Astrocyte (in vitro differentiated cells and primary cell): ENCODE results near the gene OTX2.

ENCODE experiments used
- CTCF ChIP-seq: IDR thresholded peaks from 2 replicates; pipeline ENCODE4 v1.5.1; 2011; ENCODE audit warnings: low read depth, mild to moderate bottlenecking, inconsistent platforms, low read length, moderate library complexity; ENCODE audit not compliant: insufficient read depth
- EZH2 ChIP-seq: IDR thresholded peaks from 2 replicates; pipeline ENCODE4 v1.6.1; 2012; ENCODE audit warnings: mild to moderate bottlenecking, low read length, inconsistent platforms; ENCODE audit not compliant: insufficient read depth

GRCh38 chr14:56803816-56804535, 6.3 kb downstream of the OTX2 start:
- TF ChIP-seq CTCF (no peak), EZH2 (no peak)
